GM10847 (cell line): Measurements from ENCODE around the gene KCNJ12.

Experiments
- POLR2A ChIP-seq: IDR thresholded peaks from 2 replicates; pipeline ENCODE4 v1.6.1; 2011; ENCODE audit not compliant: insufficient read length; ENCODE audit errors: extremely low read depth

KCNJ12 gene

GRCh38 chr17:21392266-21392665 is 16.1 kb downstream of the KCNJ12 start:
- no peak for TF ChIP-seq POLR2A

- no peak for TF ChIP-seq POLR2A
These were observed 18.1 kb downstream of the KCNJ12 start for GRCh38 chr17:21394265-21394664.

- TF ChIP-seq POLR2A, result no peak
These were observed 19.6 kb downstream of the KCNJ12 start for GRCh38 chr17:21395764-21396163.

GRCh38 chr17:21396237-21396636 is 20.1 kb downstream of the KCNJ12 start:
- TF ChIP-seq POLR2A, result no peak

GRCh38 chr17:21397341-21398190 is 21.4 kb downstream of the KCNJ12 start:
- TF ChIP-seq POLR2A, result no peak

GRCh38 chr17:21399474-21400186 is 23.5 kb downstream of the KCNJ12 start:
- TF ChIP-seq POLR2A, result no peak

GRCh38 chr17:21400816-21401593 is 24.8 kb downstream of the KCNJ12 start:
- no peak for TF ChIP-seq POLR2A

- no peak for TF ChIP-seq POLR2A
These were observed 41.8 kb downstream of the KCNJ12 start for GRCh38 chr17:21417921-21418320.

GRCh38 chr17:21418446-21419298 is 42.5 kb downstream of the KCNJ12 start:
- no peak for TF ChIP-seq POLR2A

- no peak for TF ChIP-seq POLR2A
These were observed 43.4 kb downstream of the KCNJ12 start for GRCh38 chr17:21419299-21420239.

- TF ChIP-seq POLR2A, result no peak
These were observed 49.2 kb downstream of the KCNJ12 start for GRCh38 chr17:21425321-21425720.

- TF ChIP-seq POLR2A, result no peak
These were observed 49.6 kb downstream of the KCNJ12 start for GRCh38 chr17:21425736-21426135.

GRCh38 chr17:21445091-21445650 is 69.0 kb downstream of the KCNJ12 start:
- TF ChIP-seq POLR2A, result no peak

GRCh38 chr17:21451975-21452374 is 75.8 kb downstream of the KCNJ12 start:
- TF ChIP-seq POLR2A, result no peak
